K562 (cell line): ENCODE measurements around the gene PRSS56. TPM values are rescaled to one million over a fixed set of nuclear protein-coding genes. Genes with fewer than 3 reads are reported as not detected.

ENCODE experiments used
- FOXJ3 ChIP-seq: sonication (generic); formaldehyde crosslinking; IDR thresholded peaks from 2 replicates; pipeline ENCODE4 v1.4.0; 2020; ENCODE audit warnings: mild to moderate bottlenecking, missing genetic modification reagents
- polyA plus RNA-seq, 8 experiments: library from polyadenylated mRNA; depleted of rRNA in 4 of 8; stranded (reverse) in 5 of 8; unstranded in 3 of 8; fragments of >200 nt; fragmentation: Nextera tagmentation in 2 of 8; fragmentation: Illumina TruSeq in 1 of 8; extraction: Ambion mirVana in 2 of 8; extraction: Trizol in 1 of 8; gene quantifications; 2 replicates each; pipeline versions ENCODE4 v1.2.1 to v1.2.3, GENCODE V29; 2011 to 2014; ENCODE audit warnings: inconsistent platforms in 1 of 8, missing spikeins in 1 of 8
- total RNA-seq, 7 experiments: library from RNA; depleted of rRNA in 6 of 7; stranded (reverse); fragments of >200 nt in 6 of 7; fragmentation: Illumina TruSeq in 2 of 7; extraction: Trizol in 2 of 7; gene quantifications; 2 replicates each; pipeline versions ENCODE4 v1.2.1 to v1.2.3, GENCODE V29; 2011 to 2021; ENCODE audit warnings: low replicate concordance in 1 of 7
- TF ChIP-seq, protein P1 (sequence below), 2 experiments: fragments of 450-650 bp; formaldehyde crosslinking in 1 of 2; IDR thresholded peaks; 2 replicates each; pipeline versions ENCODE4 v1.4.0 to v1.6.1; 2014 to 2020; ENCODE audit warnings: mild to moderate bottlenecking in 2 of 2, borderline replicate concordance in 1 of 2, low read depth in 1 of 2

PRSS56 gene
- total and polyA plus RNA-seq, 9 of the 15 experiments (the other 6 are each of a cell fraction or from before 2014, with no cell fraction given): not detected

DNA sequence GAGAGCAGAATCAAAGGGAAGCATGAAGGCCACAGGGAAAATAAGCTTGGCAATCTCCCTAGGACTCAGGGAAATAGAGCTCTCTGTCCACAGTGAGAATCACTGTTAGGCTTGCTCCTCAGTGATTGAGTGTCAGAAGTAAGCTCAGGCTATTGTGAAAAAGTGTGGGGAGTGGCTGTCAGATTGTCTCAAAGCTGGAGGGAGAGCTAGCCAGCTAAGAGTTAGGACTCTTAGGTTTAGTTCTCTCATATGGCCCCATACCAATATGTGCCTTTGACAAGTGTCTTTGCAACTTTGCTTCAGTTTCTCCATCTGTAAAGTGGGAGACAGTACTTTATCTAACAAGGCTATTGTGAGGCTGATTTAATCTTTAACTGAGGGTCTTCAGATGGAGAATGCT is 47.5 kb downstream of the PRSS56 start (continued):
- TF ChIP-seq, protein P1, sequence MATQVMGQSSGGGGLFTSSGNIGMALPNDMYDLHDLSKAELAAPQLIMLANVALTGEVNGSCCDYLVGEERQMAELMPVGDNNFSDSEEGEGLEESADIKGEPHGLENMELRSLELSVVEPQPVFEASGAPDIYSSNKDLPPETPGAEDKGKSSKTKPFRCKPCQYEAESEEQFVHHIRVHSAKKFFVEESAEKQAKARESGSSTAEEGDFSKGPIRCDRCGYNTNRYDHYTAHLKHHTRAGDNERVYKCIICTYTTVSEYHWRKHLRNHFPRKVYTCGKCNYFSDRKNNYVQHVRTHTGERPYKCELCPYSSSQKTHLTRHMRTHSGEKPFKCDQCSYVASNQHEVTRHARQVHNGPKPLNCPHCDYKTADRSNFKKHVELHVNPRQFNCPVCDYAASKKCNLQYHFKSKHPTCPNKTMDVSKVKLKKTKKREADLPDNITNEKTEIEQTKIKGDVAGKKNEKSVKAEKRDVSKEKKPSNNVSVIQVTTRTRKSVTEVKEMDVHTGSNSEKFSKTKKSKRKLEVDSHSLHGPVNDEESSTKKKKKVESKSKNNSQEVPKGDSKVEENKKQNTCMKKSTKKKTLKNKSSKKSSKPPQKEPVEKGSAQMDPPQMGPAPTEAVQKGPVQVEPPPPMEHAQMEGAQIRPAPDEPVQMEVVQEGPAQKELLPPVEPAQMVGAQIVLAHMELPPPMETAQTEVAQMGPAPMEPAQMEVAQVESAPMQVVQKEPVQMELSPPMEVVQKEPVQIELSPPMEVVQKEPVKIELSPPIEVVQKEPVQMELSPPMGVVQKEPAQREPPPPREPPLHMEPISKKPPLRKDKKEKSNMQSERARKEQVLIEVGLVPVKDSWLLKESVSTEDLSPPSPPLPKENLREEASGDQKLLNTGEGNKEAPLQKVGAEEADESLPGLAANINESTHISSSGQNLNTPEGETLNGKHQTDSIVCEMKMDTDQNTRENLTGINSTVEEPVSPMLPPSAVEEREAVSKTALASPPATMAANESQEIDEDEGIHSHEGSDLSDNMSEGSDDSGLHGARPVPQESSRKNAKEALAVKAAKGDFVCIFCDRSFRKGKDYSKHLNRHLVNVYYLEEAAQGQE (IDR thresholded peaks at IDR 0.05; ENCODE audit: borderline replicate concordance): no peak
- TF ChIP-seq, protein P1 (CRISPR knock-in tag; IDR thresholded peaks at IDR 0.05; ENCODE audit: low read depth): no peak
- no peak for TF ChIP-seq FOXJ3
- TF ChIP-seq, all 486 proteins: peak for 0
